GM12891 (cell line): ENCODE measurements around the gene CST3.

ENCODE experiments used
- POLR2A ChIP-seq: IDR thresholded peaks from 2 replicates; pipeline ENCODE4 v1.6.1; 2011; ENCODE audit warnings: low read depth, low read length, control low read depth
- POU2F2 ChIP-seq: IDR thresholded peaks from 2 replicates; pipeline ENCODE4 v1.6.1; 2011; ENCODE audit warnings: low read depth, mild to moderate bottlenecking, control low read depth, low read length, moderate library complexity

- TF ChIP-seq POLR2A (no peak), POU2F2 (no peak)
Observed at GRCh38 chr20:23646106-23646873, 8.5 kb upstream of the CST3 start.
